Dedifferentiated amniotic fluid mesenchymal stem cell (primary cell): ENCODE results near the gene PCTP.

Source experiments
- DNase-seq: peaks from one replicate; pipeline ENCODE4 v3.0.0-alpha.2; 2016; ENCODE audit errors: extremely low spot score

Gene PCTP

GRCh38 chr17:55757659-55758058 is 6.8 kb downstream of the PCTP start:
- no peak for DNase-seq

DNA sequence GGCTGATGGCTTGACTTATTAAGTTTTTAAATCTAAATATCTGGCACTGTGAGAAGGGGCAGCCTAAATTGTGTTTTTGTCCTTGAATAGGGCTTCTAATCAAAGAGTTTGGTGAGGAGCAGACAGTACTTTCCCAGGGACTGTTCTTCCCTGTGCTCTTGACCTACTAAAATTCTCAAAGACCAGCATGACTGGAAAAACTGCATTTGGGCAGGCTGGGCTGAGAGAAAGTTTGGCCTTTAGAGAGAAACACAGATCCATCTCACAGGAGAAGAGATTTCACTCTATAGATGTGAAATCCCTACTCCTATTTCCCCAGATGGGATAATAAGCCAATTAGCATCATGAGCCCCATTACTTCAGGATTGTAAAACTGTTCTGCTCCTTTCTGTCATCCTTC is 7.3 kb downstream of the PCTP start:
- no peak for DNase-seq

DNA sequence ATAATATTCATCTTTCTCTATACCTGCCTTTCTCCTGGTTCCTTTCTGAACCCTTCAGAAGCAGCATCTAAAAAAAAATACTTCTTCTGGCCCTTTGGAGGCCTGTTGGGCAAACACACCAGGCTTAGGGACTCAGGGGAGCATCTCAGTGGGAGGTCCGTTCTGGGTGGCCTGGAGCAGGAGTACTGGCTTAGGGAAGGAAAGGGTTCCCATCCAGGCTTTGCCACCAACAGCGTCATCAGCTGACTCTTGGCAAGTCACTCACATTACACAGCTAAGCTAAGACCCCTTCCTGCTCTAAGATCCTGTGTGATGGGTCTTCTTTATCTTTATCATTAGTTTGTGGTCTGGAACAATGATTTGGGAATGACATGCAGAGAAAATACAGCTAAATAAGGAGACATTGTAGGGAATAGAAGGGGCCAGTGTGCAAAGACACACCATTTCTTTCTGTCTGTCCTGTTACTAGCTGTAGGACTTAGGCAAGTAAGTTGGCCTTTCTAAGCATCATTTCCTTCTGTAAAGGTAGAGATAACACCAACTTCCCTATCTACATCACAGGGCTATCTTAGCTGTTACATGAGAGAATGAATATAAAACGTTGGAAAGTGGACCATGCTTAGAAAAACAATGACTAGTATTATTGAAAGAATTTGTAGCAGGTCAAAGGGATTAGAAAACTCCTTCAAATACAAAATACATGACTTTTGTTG is 9.9 kb downstream of the PCTP start:
- DNase-seq = no peak

DNA sequence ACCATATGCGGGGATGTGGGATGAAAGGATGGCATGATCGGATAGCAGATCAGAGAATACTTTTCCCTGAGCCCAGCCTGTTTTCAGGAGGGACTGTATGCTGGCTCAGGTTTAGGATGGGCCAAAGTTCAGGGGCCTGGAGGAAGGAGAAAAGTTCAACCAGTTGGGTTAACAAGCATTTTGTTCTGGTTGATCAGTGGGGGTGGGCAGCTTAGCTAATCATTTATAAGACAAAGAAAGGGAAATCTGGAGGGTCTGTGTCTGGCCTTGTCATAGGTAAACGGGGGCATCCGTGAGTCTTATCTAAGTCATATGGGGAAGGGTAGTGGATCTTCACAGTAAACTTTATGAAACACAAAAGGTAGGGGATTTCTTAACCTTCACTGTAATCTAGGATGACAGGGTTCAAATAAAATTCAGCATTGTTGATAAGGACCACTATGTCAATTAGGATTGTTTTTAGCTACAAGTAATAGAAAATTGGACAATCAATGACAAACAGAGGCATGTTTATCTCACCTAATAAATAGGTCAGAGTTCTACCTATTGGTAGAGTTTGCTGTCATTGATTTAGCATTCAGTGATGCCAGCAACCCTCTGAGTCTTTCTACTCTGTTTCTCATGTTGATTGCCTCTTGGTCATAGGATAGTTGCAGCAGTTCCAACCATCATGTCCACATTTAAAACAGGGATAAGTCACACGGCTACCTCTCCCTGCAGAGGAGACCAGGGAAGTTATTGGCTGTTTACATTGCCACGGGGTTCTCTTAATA is 11.4 kb downstream of the PCTP start:
- no peak for DNase-seq

DNA sequence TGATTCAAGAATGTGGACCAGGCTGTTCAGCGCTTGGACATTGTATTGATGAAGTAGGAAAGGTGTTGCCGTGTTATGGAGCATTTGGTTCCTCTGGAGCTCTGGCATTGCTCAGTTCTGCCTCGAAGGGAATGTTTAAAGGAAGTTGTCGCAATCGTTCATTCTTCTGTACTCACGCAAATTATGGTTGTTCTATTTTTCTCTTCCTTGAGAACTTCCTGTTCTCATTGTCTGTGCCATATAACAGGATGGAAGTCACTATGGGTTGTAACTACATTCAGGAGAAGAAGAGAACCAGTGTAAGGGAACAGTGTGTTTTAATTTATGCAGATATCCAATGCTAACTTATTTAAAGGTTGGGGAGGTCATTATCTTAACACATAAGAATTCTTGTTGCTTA is 13.0 kb downstream of the PCTP start:
- no peak for DNase-seq

DNA sequence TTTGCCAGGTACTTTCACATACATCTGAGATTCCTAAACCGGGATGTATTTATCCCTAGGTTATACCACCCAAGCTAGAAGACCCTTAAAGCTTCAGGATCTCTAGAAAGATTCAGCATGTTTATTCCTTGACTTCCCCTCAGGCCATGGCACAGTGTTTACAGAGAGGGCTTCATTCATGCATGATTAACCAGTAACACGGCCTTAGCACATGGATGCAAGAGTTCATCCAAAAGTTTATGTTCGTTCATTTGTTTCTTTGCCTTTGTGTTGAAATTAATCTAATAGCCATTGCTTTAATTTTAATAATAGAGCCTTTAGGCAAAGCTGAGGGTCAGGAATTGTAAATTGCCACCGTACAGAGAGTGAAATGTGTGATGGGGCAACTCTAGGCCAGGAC is 13.8 kb downstream of the PCTP start:
- no peak for DNase-seq

GRCh38 chr17:55765472-55765871 is 14.6 kb downstream of the PCTP start:
- no peak for DNase-seq

GRCh38 chr17:55768936-55769624 is 18.2 kb downstream of the PCTP start:
- DNase-seq = no peak

DNA sequence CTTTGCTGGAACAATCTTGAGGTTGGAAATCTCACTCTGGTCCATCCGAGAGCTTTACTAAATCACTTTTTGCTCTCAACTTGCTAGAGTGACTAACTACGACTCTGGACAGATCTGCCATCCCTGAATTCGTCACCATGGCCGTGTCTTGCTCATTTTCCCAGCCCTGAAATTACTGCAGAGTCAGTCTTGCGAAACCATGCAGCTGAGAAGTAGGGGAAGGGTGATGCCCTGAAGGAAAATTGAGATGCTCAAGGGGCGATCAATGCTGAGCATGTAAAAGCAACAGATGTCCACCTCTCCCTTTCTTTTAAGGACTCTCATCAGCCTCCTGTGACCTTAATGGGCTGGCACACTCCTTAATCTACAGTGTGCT is 18.8 kb downstream of the PCTP start:
- peak; percentile 47 for DNase-seq

GRCh38 chr17:55770196-55770870 is 19.5 kb downstream of the PCTP start:
- peak; percentile 55 for DNase-seq

DNA sequence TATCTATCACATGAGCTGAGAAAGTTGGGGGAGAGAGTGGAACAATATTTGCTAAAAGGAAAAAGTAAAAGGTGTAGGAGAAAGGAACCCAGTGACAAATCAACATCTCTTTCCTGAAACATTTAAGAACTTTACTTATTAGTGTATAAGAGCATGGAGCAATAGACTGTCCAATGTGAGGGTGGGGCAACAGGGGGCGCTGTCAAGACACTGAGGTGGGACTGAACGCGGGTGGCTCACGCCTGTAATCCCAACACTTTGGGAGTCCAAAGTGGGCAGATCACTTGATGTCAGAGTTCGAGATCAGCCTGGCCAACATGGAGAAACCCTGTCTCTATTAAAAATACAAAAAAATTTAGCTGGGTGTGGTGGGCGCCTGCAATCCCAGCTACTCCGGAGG is 21.2 kb downstream of the PCTP start:
- DNase-seq = no peak

- no peak for DNase-seq
These were observed 22.8 kb downstream of the PCTP start for GRCh38 chr17:55773671-55774070.

DNA sequence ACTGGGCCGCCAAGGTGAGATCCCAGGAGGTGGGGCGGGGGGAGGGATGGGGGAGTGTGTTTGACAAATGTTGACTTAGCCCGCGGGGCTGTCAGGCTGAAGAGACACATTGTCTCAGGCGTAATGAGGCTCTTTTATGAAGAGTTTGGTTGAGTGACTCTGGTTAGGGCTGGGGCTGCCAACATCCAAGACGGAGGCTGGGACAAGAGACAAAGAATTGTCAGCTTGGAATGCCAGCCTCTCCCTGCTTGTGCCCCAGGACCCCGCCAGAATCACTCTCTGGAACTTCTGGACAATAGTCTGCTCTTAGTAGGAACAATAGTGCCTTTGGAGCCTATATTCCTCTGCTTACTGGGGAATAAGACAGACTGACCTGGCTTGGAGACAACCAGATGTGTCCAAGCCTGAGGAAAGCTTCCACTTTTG is 24.0 kb downstream of the PCTP start:
- DNase-seq = no peak

DNA sequence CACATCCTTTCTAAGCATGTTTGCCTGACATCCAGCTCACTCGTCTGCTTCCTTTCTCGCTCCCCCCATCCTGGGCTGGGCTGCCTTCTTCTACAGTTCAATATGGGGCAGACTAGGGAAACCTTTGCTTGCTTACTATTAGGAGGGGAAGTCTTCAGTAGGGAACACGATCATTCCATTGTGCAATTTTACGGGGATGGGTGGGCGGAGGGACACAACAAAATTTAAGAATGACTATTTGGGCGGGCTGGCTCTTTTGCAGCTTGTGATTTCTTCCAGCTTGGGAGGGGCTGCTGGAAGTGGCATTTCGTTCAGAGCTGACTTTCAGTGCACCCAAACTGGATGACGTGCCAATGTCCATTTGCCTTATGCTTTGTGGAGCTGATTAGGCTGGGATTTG is 25.4 kb downstream of the PCTP start:
- DNase-seq = no peak

- DNase-seq = no peak
These were observed 26.7 kb downstream of the PCTP start for GRCh38 chr17:55777471-55777971.

DNA sequence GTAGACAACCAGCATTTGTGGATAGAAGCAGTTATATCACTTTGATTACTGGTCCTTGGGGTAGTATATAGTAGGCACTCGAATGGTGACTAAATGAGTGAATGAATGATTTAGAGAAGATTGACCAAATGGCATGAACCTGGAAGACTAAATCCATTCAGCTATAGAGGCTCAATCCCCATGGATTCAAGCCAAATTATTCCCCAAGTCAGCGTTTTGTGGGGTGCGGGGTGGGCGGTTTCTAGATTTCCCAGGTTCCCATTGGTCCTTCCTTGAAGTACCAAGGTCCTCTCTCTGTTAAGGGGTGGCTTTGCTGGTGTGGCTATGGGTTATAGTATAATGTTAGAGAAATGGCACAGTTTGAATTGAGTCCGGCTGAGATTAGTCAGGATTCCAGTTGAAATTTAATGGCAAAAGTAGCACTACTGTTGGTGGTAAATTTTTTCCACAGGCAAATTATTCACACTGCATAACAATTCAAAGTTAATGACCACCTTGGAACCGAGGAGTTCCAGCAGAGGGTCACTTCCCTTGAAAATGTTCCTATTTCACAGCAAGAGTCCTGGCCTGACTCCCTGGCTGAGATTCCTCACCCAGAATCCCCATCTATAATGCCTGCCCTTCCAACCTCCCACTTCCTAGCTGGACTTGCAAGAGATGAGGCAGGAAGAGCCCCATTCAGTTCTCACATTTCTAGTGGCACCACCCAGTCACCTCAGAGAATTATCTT is 27.7 kb downstream of the PCTP start:
- no peak for DNase-seq

DNA sequence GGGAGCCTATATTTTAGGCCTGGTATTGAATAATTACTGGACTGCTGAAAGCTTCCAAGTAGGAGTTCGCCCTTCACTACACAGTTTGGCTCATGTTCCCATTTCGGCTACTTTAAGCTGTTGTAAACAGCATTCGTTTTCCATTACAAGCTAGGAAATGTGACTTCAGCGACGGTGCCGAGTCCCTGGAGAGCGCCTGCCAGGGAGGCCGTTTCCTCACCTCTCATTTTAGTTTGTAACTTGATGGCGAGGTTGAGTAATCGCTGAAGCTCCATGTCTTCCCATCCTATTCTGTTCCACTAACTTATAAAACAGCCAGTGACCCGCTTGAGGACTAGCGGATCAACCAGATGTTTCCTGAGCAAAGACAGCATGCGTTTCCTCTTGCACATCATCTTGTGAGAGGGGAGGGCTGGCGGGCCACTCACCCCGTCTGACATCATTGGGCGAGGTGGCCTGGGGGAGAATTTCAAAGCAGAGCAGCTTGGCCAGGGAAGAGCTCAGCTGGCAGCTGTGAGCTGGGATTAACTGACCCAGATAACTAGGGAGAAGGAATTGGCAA is 32.9 kb downstream of the PCTP start:
- peak; percentile 16 for DNase-seq

DNA sequence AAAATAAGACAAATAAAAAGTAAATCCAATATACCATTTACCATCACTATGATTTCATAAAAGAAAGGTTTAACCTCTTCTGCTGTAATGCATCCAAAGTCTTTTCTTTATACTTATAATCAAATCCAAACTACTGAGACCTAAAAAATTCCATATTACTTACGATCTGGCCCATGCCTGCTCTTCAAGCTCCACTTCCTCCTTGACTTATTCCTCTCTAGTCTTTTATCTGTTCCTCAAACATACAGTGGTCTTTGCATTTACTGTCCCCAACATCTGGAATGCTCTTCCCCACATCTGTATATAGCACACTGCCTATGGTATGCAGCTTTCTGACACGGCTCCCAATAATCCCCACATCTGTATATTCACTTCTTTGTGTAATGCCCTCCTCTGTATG is 33.8 kb downstream of the PCTP start:
- DNase-seq = no peak

- DNase-seq = no peak
These were observed 34.3 kb downstream of the PCTP start for GRCh38 chr17:55785181-55785580.

GRCh38 chr17:55793272-55793671 is 42.4 kb downstream of the PCTP start:
- no peak for DNase-seq
